AG10803 (cell line): ENCODE data around the gene CTAGE1.
A peak's percentile ranks its signal among the peaks of the same experiment; 100 is the strongest.

ENCODE experiments used
- DNase-seq: peaks from one replicate; pipeline ENCODE4 v3.0.0; 2010; ENCODE audit warnings: low read depth
- H3K4me3 ChIP-seq: 2 replicates; pipeline ENCODE4 v1.5.1; 2011; ENCODE audit warnings: mild to moderate bottlenecking, low read length, control low read depth
- CTCF ChIP-seq: conservative IDR thresholded peaks from 2 replicates; pipeline ENCODE4 v1.5.1; 2011; ENCODE audit warnings: mild to moderate bottlenecking, low read length, control low read depth, inconsistent platforms

Gene CTAGE1

DNA sequence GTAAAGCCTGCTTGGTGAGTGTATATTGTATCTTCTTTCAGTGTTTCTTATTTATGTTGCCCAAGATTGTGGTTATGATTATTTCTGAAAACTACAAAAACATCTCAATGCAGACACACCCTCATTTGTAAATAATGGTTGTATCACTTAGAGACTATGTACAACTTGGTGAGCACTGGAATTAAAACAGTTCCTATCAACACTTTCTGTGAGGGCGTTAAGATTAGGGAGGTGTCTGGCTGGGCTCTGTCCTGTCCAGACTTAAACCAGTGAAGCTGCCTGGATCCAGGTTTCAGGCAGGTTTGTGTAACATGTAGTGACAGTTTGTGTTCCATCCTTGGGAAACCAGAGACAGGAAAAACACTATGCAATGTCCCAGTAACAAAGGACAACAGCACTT, 49.7 kb downstream of the CTAGE1 start:
- TF ChIP-seq CTCF, result no peak
- no peak overlapping the region for H3K4me3 ChIP-seq
- no peak for DNase-seq

DNA sequence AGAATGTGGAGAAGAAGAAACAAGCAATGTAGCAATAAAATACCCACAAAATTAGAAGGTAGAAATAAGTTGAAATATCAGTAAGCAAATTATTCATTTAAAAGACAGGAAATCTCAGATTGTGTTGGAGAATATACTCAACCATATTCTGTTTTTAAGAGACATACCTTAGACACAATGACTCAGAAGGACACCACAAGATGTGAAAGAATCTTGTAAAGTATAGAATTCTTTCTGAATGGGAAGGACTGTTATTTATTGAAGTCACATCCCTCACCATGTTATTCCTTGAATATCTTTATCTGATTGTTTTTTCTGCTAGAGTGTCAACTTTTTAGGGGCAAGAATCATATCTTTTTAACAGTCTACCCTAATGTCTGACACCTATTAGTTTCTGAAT, 50.4 kb downstream of the CTAGE1 start:
- DNase-seq, result no peak
- TF ChIP-seq CTCF, result no peak
- H3K4me3 ChIP-seq, result no peak overlapping the region

- peak; percentile 30 for DNase-seq
- TF ChIP-seq CTCF, result peak; percentile 44
- H3K4me3 ChIP-seq, result no peak overlapping the region
These were observed 53.8 kb downstream of the CTAGE1 start for GRCh38 chr18:22363867-22364463.
